Measurements from ENCODE around the gene PPP1R14C.

PPP1R14C gene

DNA sequence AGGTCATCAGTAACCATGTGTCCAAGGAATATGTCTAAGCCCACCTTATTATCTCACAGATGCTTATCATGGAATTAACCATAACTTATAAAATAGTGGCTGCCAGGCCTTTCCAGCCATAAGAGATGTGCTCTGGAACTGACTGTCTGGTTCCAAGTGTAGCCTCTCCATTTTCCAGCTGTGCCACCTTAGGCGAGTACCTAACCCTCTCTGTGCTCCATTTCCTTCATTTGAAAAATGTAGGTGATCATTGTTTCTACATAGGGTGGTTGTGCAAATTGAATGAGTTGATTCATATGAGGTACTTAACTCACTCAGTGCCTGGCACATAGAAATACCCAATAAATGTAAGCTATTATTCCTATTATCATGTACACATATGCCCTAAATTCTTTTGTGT lies 123.5 kb downstream of the PPP1R14C start:
- no peak overlapping the region for H3K4me3 ChIP-seq (ENCODE audit: low read depth, low read length)
- DNase-seq: no peak
- no peaks in the 10 kb centered on the region for H3K36me3 ChIP-seq
- H3K9me3 ChIP-seq (ENCODE audit: severe bottlenecking): no peaks in the 10 kb centered on the region
- TF ChIP-seq, protein P1, sequence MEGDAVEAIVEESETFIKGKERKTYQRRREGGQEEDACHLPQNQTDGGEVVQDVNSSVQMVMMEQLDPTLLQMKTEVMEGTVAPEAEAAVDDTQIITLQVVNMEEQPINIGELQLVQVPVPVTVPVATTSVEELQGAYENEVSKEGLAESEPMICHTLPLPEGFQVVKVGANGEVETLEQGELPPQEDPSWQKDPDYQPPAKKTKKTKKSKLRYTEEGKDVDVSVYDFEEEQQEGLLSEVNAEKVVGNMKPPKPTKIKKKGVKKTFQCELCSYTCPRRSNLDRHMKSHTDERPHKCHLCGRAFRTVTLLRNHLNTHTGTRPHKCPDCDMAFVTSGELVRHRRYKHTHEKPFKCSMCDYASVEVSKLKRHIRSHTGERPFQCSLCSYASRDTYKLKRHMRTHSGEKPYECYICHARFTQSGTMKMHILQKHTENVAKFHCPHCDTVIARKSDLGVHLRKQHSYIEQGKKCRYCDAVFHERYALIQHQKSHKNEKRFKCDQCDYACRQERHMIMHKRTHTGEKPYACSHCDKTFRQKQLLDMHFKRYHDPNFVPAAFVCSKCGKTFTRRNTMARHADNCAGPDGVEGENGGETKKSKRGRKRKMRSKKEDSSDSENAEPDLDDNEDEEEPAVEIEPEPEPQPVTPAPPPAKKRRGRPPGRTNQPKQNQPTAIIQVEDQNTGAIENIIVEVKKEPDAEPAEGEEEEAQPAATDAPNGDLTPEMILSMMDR (IDR thresholded peaks at IDR 0.05; ENCODE audit: low read depth, low read length): no peak
- no peak overlapping the region for H3K27ac ChIP-seq
- H3K27me3 ChIP-seq (ENCODE audit: insufficient read depth, low read depth, severe bottlenecking): no peaks in the 10 kb centered on the region

DNA sequence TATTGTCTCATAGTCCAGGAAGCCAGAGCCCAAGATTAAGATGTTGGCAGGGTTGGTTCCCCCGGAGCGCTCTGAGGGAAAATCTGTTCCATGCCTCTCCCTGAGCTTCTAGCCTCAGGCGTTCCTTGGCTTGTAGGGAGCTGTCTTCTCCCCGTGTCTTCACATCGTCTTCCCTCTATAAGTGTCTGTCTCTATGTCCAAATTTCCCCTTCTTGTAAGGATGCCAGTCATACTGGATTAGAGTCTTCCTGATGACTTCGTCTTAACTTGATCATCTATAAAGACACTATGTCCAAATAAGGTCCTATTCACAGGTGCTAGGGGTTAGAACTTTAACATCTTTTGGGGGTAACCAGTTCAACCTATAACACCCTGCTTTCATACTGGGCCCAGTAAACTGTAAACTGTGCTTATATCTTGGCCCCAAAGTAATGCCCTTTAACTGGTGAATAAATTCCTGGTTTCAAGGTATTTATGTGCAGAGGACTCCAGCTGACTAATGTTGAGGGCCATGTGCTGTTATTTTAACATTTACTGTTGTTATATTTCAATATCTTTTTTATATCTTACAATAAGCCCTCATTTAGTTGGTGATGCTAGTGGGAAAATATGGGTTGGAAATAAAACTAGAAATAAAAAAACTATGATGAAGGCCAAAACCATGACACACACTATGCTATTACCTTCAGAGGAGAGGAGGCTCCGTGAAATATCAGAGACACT lies 124.3 kb downstream of the PPP1R14C start:
- no peak overlapping the region for H3K4me3 ChIP-seq (ENCODE audit: low read depth, low read length)
- TF ChIP-seq, protein P1 (IDR thresholded peaks at IDR 0.05; ENCODE audit: low read depth, low read length): no peak
- H3K27ac ChIP-seq: no peak overlapping the region
- no peaks in the 10 kb centered on the region for H3K36me3 ChIP-seq
- DNase-seq: no peak
- no peaks in the 10 kb centered on the region for H3K27me3 ChIP-seq (ENCODE audit: insufficient read depth, low read depth, severe bottlenecking)
- H3K9me3 ChIP-seq (ENCODE audit: severe bottlenecking): no peaks in the 10 kb centered on the region

DNA sequence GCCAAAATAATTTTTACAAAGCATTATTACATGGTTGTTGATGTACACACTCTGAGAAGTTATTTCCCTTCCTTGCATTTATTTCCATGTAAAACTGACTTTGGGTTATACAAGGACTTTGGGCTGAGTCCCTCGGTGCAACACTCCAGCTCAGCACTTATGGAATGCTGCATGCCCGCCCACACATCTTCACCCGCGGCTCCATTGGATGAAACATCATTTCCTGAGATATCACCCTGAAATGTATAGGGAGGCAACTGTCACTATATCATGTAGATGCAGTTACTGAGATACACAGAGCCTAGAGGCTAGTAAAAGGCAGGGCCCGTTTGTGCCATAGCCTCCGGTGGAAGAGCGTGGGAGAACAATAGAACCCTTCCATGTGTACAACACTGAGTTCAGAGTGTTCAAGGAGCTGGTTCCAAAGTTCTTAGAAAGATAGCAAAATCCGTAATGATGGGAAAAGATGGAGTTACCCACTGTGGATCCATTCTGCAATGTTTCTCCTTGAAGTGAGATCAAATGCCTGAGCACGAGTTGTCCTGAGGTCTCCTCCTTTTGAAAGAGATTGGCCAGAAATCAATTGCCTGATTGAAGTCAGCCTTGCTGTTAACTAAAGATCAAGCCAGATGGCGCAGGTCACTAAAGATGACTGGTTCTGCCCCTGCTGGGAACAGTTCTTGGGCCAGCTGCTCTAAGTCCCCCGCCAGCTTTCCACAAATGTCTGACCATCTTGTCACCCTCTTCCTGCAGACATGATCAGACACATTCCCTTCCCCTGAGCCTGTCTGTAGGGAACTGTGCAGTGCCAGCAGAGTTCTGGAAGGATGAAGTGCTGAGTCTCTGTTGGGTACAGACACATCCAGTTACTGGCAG lies 125.1 kb downstream of the PPP1R14C start:
- H3K9me3 ChIP-seq (ENCODE audit: severe bottlenecking): no peaks in the 10 kb centered on the region
- peak overlapping the region; percentile 80 for H3K27ac ChIP-seq
- no peaks in the 10 kb centered on the region for H3K27me3 ChIP-seq (ENCODE audit: insufficient read depth, low read depth, severe bottlenecking)
- DNase-seq: peak; percentile 82
- H3K4me3 ChIP-seq (ENCODE audit: low read depth, low read length): no peak overlapping the region
- TF ChIP-seq, protein P1 (IDR thresholded peaks at IDR 0.05; ENCODE audit: low read depth, low read length): peak; percentile 19; the same call in 1 of the 2 replicates
- H3K36me3 ChIP-seq: no peaks in the 10 kb centered on the region

DNA sequence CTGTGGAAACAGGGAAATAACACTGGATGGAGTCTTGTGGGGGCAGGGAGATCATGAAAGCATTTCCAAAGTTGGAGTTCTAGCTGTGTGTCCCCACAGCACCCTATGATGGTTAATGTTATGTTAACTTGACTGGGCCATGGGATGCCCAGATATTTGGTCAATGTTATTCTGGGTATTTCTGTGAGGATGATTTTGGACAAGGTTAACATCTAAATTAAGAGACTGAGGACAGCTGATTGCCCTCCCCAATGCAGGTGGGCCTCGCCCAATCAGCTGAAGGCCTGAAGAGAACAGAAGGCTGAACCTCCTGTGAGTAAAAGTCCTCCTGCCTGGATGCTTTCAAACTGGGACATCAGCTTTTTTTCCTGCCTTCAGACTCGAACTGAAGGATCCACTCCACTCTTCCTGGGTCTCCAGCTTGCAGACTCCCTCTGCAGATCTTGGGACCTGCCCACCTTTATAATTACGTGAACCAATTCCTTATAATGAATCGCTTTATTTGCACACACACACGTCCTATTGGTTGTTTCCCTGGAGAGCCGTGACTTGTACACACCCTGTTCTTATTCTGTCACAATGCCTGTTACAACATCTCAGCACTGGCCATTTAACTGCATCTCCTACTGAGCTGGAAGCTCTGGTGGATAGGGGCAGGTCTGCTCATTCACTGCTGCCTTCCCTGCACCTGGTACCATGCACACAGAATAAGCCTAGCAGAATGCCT lies 126.4 kb downstream of the PPP1R14C start:
- Histone ChIP-seq H3K36me3 (no peaks in the 10 kb centered on the region), H3K9me3 (ENCODE audit: severe bottlenecking) (no peaks in the 10 kb centered on the region), H3K4me3 (ENCODE audit: low read depth, low read length) (no peak overlapping the region), H3K27ac (no peak overlapping the region), H3K27me3 (ENCODE audit: insufficient read depth, low read depth, severe bottlenecking) (no peaks in the 10 kb centered on the region)
- TF ChIP-seq, protein P1 (IDR thresholded peaks at IDR 0.05; ENCODE audit: low read depth, low read length): no peak
- no peak for DNase-seq

DNA sequence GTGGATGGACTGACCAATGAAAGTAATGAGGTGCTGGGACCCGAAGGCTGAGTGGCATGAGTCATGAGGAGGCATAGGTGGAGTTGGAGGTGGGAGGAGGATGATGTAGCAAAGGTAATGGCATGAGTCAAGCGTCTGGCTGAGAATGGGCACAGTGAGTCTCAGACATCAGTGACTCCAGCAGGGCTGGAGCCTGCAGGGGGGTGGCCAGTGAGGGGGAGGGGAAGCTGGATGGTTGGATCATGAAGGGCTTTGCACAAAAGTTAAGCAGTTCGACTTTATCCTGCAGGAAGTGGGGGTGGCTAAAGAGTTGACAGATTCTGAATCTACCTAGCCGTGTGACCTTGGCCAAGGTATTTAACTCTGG lies 127.0 kb downstream of the PPP1R14C start:
- Histone ChIP-seq H3K9me3 (ENCODE audit: severe bottlenecking) (no peaks in the 10 kb centered on the region), H3K27me3 (ENCODE audit: insufficient read depth, low read depth, severe bottlenecking) (no peaks in the 10 kb centered on the region), H3K27ac (no peak overlapping the region), H3K36me3 (no peaks in the 10 kb centered on the region), H3K4me3 (ENCODE audit: low read depth, low read length) (no peak overlapping the region)
- TF ChIP-seq, protein P1 (IDR thresholded peaks at IDR 0.05; ENCODE audit: low read depth, low read length): no peak
- peak; percentile 62 for DNase-seq
